Mesothelial cell of epicardium (in vitro differentiated cells): ENCODE measurements around the gene BSPRY. TPM values are rescaled to one million over a fixed set of nuclear protein-coding genes. Genes with fewer than 3 reads are reported as not detected.
A peak's percentile ranks its signal among the peaks of the same experiment; 100 is the strongest.

Experiments used
- DNase-seq, 2 experiments: peaks; one replicate each; pipeline ENCODE4 v3.0.0; 2021; ENCODE audit warnings: low spot score in 2 of 2; ENCODE audit not compliant: unreplicated experiment in 2 of 2
- H3K27ac Mint-ChIP-seq: 2 replicates; pipeline ENCODE4 v1.8.0; 2021; ENCODE audit warnings: mixed read lengths
- H3K27me3 Mint-ChIP-seq: 2 replicates; pipeline ENCODE4 v1.8.0; 2021; ENCODE audit warnings: low read depth, mixed read lengths
- H3K36me3 Mint-ChIP-seq: 2 replicates; pipeline ENCODE4 v1.8.0; 2021; ENCODE audit warnings: mixed read lengths
- H3K4me1 Mint-ChIP-seq: 2 replicates; pipeline ENCODE4 v1.8.0; 2021; ENCODE audit warnings: mixed read lengths
- H3K4me3 Mint-ChIP-seq: 2 replicates; pipeline ENCODE4 v1.8.0; 2021; ENCODE audit warnings: mild to moderate bottlenecking, moderate library complexity, mixed read lengths
- H3K9me3 Mint-ChIP-seq: 2 replicates; pipeline ENCODE4 v1.8.0; 2021; ENCODE audit warnings: mixed read lengths
- total RNA-seq: library from RNA; stranded (reverse); gene quantifications from 3 replicates; pipeline ENCODE4 v1.2.1, GENCODE V29; 2021
- TF ChIP-seq, protein P1 (sequence below): fragments of 200-600 bp; sonication (generic); IDR thresholded peaks from one replicate; pipeline ENCODE4 v1.5.0; 2021; ENCODE audit warnings: antibody characterized with exemption; ENCODE audit not compliant: unreplicated experiment

BSPRY gene
- total RNA-seq, 1 donor from 2014 or later = 4.3 TPM

DNA sequence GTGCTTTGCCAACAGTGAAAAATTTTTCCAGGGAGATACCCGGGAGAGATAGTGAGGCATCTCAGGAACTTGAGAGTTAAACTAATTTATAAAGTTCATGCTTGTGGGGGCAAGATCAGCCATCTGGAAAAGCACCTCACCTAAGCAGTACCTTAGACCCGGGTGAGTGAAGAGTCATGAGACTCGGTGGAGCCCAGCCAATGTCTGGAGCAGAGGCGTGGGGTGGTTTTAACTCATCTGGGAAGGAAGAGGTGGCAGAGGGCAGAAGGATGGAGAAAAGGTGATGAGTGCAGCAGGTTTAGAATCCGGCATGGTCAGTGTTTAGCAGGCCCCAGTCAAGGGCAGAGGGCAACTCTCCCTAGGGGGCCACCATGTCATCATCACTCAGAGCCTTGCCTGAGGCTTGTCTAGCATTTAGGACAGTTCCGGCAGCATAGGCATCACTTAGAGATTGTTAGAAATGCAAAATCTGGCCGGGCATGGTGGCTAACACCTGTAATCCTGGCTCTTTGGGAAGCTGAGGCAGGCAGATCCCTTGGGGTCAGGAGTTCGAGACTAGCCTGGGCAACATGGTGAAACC, 41.9 kb upstream of the BSPRY start:
- no peaks in the 10 kb centered on the region for H3K4me1 Mint-ChIP-seq
- TF ChIP-seq, protein P1, sequence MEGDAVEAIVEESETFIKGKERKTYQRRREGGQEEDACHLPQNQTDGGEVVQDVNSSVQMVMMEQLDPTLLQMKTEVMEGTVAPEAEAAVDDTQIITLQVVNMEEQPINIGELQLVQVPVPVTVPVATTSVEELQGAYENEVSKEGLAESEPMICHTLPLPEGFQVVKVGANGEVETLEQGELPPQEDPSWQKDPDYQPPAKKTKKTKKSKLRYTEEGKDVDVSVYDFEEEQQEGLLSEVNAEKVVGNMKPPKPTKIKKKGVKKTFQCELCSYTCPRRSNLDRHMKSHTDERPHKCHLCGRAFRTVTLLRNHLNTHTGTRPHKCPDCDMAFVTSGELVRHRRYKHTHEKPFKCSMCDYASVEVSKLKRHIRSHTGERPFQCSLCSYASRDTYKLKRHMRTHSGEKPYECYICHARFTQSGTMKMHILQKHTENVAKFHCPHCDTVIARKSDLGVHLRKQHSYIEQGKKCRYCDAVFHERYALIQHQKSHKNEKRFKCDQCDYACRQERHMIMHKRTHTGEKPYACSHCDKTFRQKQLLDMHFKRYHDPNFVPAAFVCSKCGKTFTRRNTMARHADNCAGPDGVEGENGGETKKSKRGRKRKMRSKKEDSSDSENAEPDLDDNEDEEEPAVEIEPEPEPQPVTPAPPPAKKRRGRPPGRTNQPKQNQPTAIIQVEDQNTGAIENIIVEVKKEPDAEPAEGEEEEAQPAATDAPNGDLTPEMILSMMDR = no peak
- H3K27ac Mint-ChIP-seq = no peak overlapping the region
- DNase-seq = no peak
- no peaks in the 10 kb centered on the region for H3K27me3 Mint-ChIP-seq
- no peak overlapping the region for H3K4me3 Mint-ChIP-seq
- H3K36me3 Mint-ChIP-seq = no peaks in the 10 kb centered on the region
- no peaks in the 10 kb centered on the region for H3K9me3 Mint-ChIP-seq

DNA sequence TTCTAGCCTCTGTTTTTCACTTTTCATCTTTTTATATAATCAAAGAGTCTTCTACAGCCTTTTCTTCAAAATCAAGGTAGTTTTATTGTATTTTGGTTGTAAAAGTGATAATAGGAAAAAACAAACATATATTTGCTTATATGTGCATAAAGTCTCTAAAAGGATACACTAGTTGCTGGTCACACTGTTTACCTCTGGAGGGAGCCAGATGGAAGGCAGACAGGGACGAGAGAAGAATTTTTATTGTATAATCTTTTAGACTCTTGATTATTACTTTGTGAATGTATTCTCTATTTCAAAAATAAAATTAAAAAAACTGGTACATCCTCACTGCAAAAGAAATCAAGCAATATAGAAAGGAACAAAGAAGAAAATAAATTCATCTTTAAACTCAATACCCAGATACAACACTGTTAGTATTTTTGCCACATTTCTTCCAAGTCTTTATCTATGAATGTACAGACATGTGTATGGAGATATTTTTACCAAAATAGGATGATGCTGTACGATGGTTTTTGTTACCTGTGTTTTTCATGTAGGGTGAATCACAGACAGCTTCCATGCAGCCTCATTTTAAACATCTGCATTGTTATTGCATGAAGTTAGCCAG, 40.0 kb upstream of the BSPRY start:
- no peaks in the 10 kb centered on the region for H3K27me3 Mint-ChIP-seq
- no peak overlapping the region for H3K27ac Mint-ChIP-seq
- DNase-seq = no peak
- no peak overlapping the region for H3K4me3 Mint-ChIP-seq
- no peaks in the 10 kb centered on the region for H3K36me3 Mint-ChIP-seq
- H3K9me3 Mint-ChIP-seq = no peaks in the 10 kb centered on the region
- TF ChIP-seq, protein P1 = peak; percentile 33
- H3K4me1 Mint-ChIP-seq = no peaks in the 10 kb centered on the region

DNA sequence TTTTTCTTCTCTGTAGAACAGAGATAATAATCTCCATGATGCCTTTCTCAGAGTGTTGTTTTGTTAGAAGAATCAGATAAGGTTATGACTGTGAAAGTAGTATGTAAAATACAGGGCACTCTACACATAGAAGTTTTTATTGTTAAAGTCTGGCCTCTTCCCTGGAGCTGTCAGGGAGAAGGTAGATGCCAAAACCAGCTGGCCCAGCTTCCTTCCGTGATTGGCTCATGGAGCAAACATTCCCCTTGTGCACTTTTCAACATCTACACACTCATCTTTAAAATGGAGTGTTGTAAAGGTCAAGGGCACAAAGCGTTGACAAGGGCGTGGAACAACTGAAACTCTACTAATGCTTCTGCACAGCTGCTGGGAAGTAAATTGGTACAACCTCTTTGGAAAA, 38.8 kb upstream of the BSPRY start:
- no peak overlapping the region for H3K27ac Mint-ChIP-seq
- TF ChIP-seq, protein P1 = no peak
- no peak overlapping the region for H3K4me3 Mint-ChIP-seq
- H3K4me1 Mint-ChIP-seq = no peaks in the 10 kb centered on the region
- H3K27me3 Mint-ChIP-seq = no peaks in the 10 kb centered on the region
- no peak for DNase-seq
- H3K9me3 Mint-ChIP-seq = no peaks in the 10 kb centered on the region
- no peaks in the 10 kb centered on the region for H3K36me3 Mint-ChIP-seq

DNA sequence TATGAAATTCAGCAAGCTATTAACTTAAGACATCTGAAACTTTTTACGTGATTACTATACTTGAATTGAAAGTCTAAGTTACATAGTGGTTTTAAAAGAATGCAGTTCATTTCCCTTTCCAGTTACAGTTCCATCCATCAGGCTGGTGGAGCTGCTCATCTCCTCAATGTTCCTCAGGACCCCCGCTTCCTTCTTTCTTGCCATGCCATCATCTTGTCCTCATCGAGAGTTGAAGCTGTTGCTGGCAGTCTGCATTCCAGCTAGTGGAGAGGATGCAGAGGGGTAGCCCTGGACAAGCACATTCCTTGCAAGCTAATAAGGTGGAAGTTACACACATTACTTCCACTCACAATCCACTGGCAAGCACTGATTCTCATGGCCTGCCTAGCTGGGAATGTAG, 37.4 kb upstream of the BSPRY start:
- H3K27ac Mint-ChIP-seq = no peak overlapping the region
- no peak overlapping the region for H3K4me3 Mint-ChIP-seq
- TF ChIP-seq, protein P1 = no peak

DNA sequence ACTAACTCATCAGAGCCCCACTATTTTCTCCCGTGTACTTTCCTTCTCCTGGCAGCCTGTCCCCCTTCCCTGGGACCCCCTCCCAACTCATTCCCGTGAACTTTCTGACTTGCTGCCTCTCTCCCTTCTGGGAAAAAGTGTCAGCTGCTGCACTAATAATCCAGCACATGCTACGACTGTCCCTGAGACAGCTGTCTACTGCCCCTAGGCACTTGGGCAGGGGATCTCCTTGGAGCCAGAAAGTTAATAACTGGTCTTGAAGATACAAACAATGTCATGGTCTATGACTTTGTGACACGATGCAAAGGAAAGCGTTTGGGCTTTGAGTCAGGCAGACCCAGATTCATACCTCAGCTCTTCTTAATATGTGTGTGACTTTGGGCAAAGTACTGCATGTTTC, 36.1 kb upstream of the BSPRY start:
- Mint-ChIP-seq H3K4me3 (no peak overlapping the region), H3K27me3 (no peaks in the 10 kb centered on the region), H3K36me3 (peaks cover 9% of the 10 kb centered on the region), H3K4me1 (no peaks in the 10 kb centered on the region), H3K9me3 (no peaks in the 10 kb centered on the region), H3K27ac (no peak overlapping the region)
- TF ChIP-seq, protein P1 = no peak
- no peak for DNase-seq

More for the DNA sequence above, 37.4 kb upstream of the BSPRY start:
- Mint-ChIP-seq H3K36me3 (peaks cover 6% of the 10 kb centered on the region), H3K4me1 (no peaks in the 10 kb centered on the region), H3K27me3 (no peaks in the 10 kb centered on the region), H3K9me3 (no peaks in the 10 kb centered on the region)
- DNase-seq = no peak

DNA sequence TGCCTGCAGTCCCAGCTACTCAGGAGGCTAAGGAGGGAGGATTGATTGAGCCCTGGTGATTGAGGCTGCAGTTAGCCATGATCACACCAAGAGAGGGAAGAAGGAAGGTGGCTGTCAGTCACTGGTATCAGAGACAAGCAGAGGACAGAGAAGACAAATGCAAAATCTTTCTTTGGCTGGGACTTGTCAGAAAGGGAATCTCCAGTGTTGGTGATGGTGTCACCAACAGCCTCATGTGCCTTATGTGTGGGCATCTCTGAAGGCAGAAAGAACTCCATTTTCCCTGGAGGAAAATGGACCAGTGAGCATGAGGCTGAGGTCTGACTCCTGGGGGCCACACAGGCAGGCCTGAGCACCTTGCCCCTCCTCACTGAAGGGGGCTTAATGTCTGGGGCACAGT, 34.1 kb upstream of the BSPRY start:
- no peaks in the 10 kb centered on the region for H3K27me3 Mint-ChIP-seq
- no peaks in the 10 kb centered on the region for H3K4me1 Mint-ChIP-seq
- no peaks in the 10 kb centered on the region for H3K9me3 Mint-ChIP-seq
- H3K27ac Mint-ChIP-seq = no peak overlapping the region
- H3K36me3 Mint-ChIP-seq = peaks cover 17% of the 10 kb centered on the region
- H3K4me3 Mint-ChIP-seq = no peak overlapping the region
- DNase-seq = no peak
- TF ChIP-seq, protein P1 = no peak
